SK-N-MC (cell line): ENCODE results near the gene TMEM150C.

ENCODE experiments used
- EZH2 ChIP-seq: fragments of 200-600 bp; sonication (generic); IDR thresholded peaks from one replicate; pipeline ENCODE4 v1.6.1; 2017; ENCODE audit warnings: antibody characterized with exemption
- POLR2AphosphoS5 ChIP-seq: IDR thresholded peaks from 2 replicates; pipeline ENCODE4 v1.6.1; 2012; ENCODE audit warnings: mild to moderate bottlenecking, low read depth, low read length, borderline replicate concordance

GRCh38 chr4:82591592-82591991 lies 29.8 kb upstream of the TMEM150C start:
- TF ChIP-seq POLR2AphosphoS5 (no peak), EZH2 (no peak)
